Measurements from ENCODE around the gene TP53.

The TP53 gene

GRCh38 chr17:7687072-7687907 lies at the start of gene TP53:
TP53 (minus strand) TSS chr17:7687490; CDS start chr17:7676594, 10,896 bp downstream.
- TF ChIP-seq POLR2A (IDR thresholded peaks at IDR 0.05; ENCODE audit: low read length) (peak; percentile 90), GATA1 (IDR thresholded peaks at IDR 0.05; ENCODE audit: low read depth, low read length) (no peak)
- DNase-seq, result peak; percentile 96

- no peak for TF ChIP-seq POLR2A (IDR thresholded peaks at IDR 0.05; ENCODE audit: low read length)
- no peak for TF ChIP-seq GATA1 (IDR thresholded peaks at IDR 0.05; ENCODE audit: low read depth, low read length)
- no peak for DNase-seq
Observed at GRCh38 chr17:7732981-7733539, 45.8 kb upstream of the TP53 start.

GRCh38 chr17:7729816-7730215 lies 42.5 kb upstream of the TP53 start:
- DNase-seq, result no peak
- TF ChIP-seq POLR2A (IDR thresholded peaks at IDR 0.05; ENCODE audit: low read length) (no peak), GATA1 (IDR thresholded peaks at IDR 0.05; ENCODE audit: low read depth, low read length) (no peak)

- TF ChIP-seq GATA1 (IDR thresholded peaks at IDR 0.05; ENCODE audit: low read depth, low read length), result no peak
- no peak for TF ChIP-seq POLR2A (IDR thresholded peaks at IDR 0.05; ENCODE audit: low read length)
- no peak for DNase-seq
Observed at GRCh38 chr17:7727886-7728285, 40.6 kb upstream of the TP53 start.

- no peak for DNase-seq
- no peak for TF ChIP-seq GATA1 (IDR thresholded peaks at IDR 0.05; ENCODE audit: low read depth, low read length)
- no peak for TF ChIP-seq POLR2A (IDR thresholded peaks at IDR 0.05; ENCODE audit: low read length)
Observed at GRCh38 chr17:7721612-7722011, 34.3 kb upstream of the TP53 start.

- TF ChIP-seq GATA1 (IDR thresholded peaks at IDR 0.05; ENCODE audit: low read depth, low read length), result no peak
- TF ChIP-seq POLR2A (IDR thresholded peaks at IDR 0.05; ENCODE audit: low read length), result no peak
- no peak for DNase-seq
Observed at GRCh38 chr17:7720125-7720524, 32.8 kb upstream of the TP53 start.

GRCh38 chr17:7719661-7720060 lies 32.4 kb upstream of the TP53 start:
- no peak for DNase-seq
- no peak for TF ChIP-seq GATA1 (IDR thresholded peaks at IDR 0.05; ENCODE audit: low read depth, low read length)
- TF ChIP-seq POLR2A (IDR thresholded peaks at IDR 0.05; ENCODE audit: low read length), result no peak

- TF ChIP-seq GATA1 (IDR thresholded peaks at IDR 0.05; ENCODE audit: low read depth, low read length) (no peak), POLR2A (IDR thresholded peaks at IDR 0.05; ENCODE audit: low read length) (no peak)
- DNase-seq, result no peak
Observed at GRCh38 chr17:7717756-7718350, 30.6 kb upstream of the TP53 start.

- no peak for TF ChIP-seq POLR2A (IDR thresholded peaks at IDR 0.05; ENCODE audit: low read length)
- TF ChIP-seq GATA1 (IDR thresholded peaks at IDR 0.05; ENCODE audit: low read depth, low read length), result no peak
- peak; percentile 45 to 46 for DNase-seq
Observed at GRCh38 chr17:7716901-7717755, 29.8 kb upstream of the TP53 start, which contains the start of gene DNAH2. DNAH2 (plus strand) TSS chr17:7717744; CDS start chr17:7719735, 1,991 bp downstream.

- no peak for DNase-seq
- no peak for TF ChIP-seq POLR2A (IDR thresholded peaks at IDR 0.05; ENCODE audit: low read length)
- TF ChIP-seq GATA1 (IDR thresholded peaks at IDR 0.05; ENCODE audit: low read depth, low read length), result no peak
Observed at GRCh38 chr17:7715936-7716886, 28.9 kb upstream of the TP53 start.

GRCh38 chr17:7714721-7715594 lies 27.7 kb upstream of the TP53 start:
- no peak for DNase-seq
- TF ChIP-seq GATA1 (IDR thresholded peaks at IDR 0.05; ENCODE audit: low read depth, low read length) (no peak), POLR2A (IDR thresholded peaks at IDR 0.05; ENCODE audit: low read length) (no peak)

- no peak for DNase-seq
- TF ChIP-seq POLR2A (IDR thresholded peaks at IDR 0.05; ENCODE audit: low read length) (no peak), GATA1 (IDR thresholded peaks at IDR 0.05; ENCODE audit: low read depth, low read length) (no peak)
Observed at GRCh38 chr17:7713782-7714181, 26.5 kb upstream of the TP53 start.
